Right lobe of liver (tissue), 4 donors: ENCODE results near the gene JAM2.

Experiments used
- POLR2A ChIP-seq: fragments of 450-650 bp; IDR thresholded peaks from one replicate; pipeline ENCODE4 v1.6.1; 2017; ENCODE audit warnings: antibody characterized with exemption, mild to moderate bottlenecking
- TF ChIP-seq, protein P1 (sequence below), 4 donors: fragments of 200-600 bp in 3 of 4; fragments of 450-650 bp in 1 of 4; IDR thresholded peaks; one replicate each; pipeline versions ENCODE4 v1.5.1 to v1.8.0; 2016 to 2022; ENCODE audit warnings: antibody characterized with exemption in 4 of 4, mild to moderate bottlenecking in 2 of 4
- donor health status: DM: no; HTN: no; CAD: no.
- donor health status: DM: no; HTN: no; CAD: no.
- donor health status: DM: no; HTN: yes; CAD: no.

DNA sequence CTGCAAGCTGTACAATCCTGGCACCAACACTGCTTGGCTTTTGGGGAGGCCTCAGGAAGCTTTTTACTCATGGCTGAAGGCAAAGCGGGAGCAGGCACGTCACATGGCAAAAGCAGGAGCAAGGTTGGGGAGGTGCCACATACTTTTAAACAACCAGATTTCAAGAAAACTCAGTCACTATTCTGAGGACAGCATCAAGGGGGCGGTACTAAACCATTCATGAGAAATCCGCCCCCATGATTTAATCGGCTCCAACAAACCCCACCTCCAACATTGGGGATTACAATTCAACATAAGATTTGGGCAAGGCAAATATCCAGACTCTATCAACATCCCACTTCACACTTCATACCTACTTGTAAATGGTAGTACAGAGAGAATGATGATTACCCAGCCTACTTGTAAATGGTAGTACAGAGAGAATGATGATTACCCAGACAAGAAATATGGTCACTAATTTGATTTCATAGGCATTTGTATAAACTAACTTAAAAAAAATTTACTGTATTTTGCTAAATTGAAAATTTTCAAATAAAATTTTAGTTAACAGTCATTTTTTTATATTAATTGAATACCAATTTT is 70.7 kb downstream of the JAM2 start:
- TF ChIP-seq, protein P1, sequence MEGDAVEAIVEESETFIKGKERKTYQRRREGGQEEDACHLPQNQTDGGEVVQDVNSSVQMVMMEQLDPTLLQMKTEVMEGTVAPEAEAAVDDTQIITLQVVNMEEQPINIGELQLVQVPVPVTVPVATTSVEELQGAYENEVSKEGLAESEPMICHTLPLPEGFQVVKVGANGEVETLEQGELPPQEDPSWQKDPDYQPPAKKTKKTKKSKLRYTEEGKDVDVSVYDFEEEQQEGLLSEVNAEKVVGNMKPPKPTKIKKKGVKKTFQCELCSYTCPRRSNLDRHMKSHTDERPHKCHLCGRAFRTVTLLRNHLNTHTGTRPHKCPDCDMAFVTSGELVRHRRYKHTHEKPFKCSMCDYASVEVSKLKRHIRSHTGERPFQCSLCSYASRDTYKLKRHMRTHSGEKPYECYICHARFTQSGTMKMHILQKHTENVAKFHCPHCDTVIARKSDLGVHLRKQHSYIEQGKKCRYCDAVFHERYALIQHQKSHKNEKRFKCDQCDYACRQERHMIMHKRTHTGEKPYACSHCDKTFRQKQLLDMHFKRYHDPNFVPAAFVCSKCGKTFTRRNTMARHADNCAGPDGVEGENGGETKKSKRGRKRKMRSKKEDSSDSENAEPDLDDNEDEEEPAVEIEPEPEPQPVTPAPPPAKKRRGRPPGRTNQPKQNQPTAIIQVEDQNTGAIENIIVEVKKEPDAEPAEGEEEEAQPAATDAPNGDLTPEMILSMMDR (IDR thresholded peaks at IDR 0.05): no peak
- TF ChIP-seq POLR2A: no peak
